NT2/D1 (cell line): ENCODE data around the gene ATM.

Experiments
- YY1 ChIP-seq: IDR thresholded peaks from 2 replicates; pipeline ENCODE4 v1.6.1; 2011; ENCODE audit not compliant: insufficient read length, insufficient read depth
- ZNF274 ChIP-seq: IDR thresholded peaks from 2 replicates; pipeline ENCODE4 v1.6.1; 2011; ENCODE audit warnings: mild to moderate bottlenecking, low read depth, low read length

DNA sequence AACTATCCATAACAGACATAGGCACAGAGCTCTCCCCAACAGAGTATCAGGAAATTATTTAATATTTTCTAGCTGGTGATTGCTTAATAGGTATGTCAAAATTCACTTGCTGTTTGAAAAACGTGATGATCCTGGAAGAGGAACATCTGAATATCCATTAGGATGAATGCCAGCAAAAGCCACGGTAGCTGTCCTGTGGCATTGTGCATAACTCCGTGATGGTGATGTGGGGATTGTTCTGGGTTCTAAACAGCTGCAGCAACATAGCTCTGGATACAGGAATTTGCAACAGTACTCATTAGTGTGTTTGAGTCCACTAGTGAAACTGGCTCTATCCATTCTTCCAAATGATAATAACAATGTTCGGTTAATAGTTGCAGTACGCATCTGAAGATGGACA is 165.7 kb downstream of the ATM start:
- TF ChIP-seq YY1 (no peak), ZNF274 (no peak)
